ENCODE data around the gene ATIC. TPM values are rescaled to one million over a fixed set of nuclear protein-coding genes. Genes with fewer than 3 reads are reported as not detected.

Gene ATIC
- total RNA-seq, 1 experiment from 2014 or later, result 173 TPM

DNA sequence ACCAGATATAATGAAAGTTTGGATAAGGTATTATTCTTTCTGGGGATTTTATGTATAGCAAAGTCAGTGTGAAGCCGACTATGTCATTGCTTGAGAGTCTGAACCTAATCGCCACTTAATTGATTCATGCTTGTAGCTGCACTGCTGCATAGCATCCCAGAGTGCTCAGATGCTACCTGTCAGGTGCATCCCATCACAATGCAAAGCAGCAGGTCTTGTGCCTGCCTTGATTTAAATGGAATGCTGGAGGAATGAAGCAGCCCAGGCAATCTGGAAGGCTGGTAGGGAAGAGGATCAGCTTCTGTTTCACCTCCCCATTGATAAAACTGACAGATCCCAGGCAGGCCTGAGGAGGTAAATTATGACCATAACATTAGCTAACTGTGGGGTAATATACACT, 40.4 kb upstream of the ATIC start:
- Histone ChIP-seq H3K27ac (ENCODE audit: low read depth, low read length) (no peak overlapping the region), H4K20me1 (ENCODE audit: insufficient read depth) (no peaks in the 10 kb centered on the region), H3K9me2 (ENCODE audit: insufficient read depth) (no peaks in the 10 kb centered on the region), H2AFZ (ENCODE audit: low read depth, low read length, poor library complexity, severe bottlenecking) (no peak overlapping the region), H3K4me1 (ENCODE audit: control insufficient read depth in 1 of 2, insufficient read depth in 2 of 2, low read length in 2 of 2) (no peaks in the 10 kb centered on the region; a peak in 1 of 4 replicates), H3K36me3 (ENCODE audit: control insufficient read depth in 1 of 2, insufficient read depth in 2 of 2, low read length in 2 of 2) (no peaks in the 10 kb centered on the region), H3K27me3 (ENCODE audit: insufficient read depth, low read length) (no peaks in the 10 kb centered on the region), H3K79me2 (ENCODE audit: insufficient read depth, low read length) (no peaks in the 10 kb centered on the region), H3K4me2 (ENCODE audit: low read length) (no peak overlapping the region), H3K9ac (ENCODE audit: low read length) (no peak overlapping the region), H3K4me3 (replicated peaks in 1 of 2; ENCODE audit: low read depth in 1 of 2, low read length in 2 of 2) (no peak overlapping the region), H3K9me3 (ENCODE audit: control insufficient read depth in 1 of 2, insufficient read depth in 1 of 2, low read depth in 1 of 2, low read length in 2 of 2) (no peaks in the 10 kb centered on the region)
- intact Hi-C loops (cut with micrococcal nuclease), result loop anchor here (2.0 kb wide), 1 partner anchor 311 kb away; no protein-coding TSS in a partner anchor
- BruUV-seq (replicated peaks), result no TSS peak
- CTCF ChIA-PET, result interaction anchor here (1.3 kb wide), 1 partner anchor 11 kb away, joined by 3 read pairs; no protein-coding TSS in a partner anchor
- ATAC-seq (no peak), DNase-seq (ENCODE audit: low read depth, low spot score) (no peak)
- RAD21 ChIA-PET (ENCODE audit: low non-redundant PET in 1 of 2, low total read pairs in 2 of 2, uncharacterized antibody in 2 of 2, unreplicated experiment in 2 of 2), result no interaction called here
- POLR2A ChIA-PET, result no interaction called here
- TF ChIP-seq EZH2phosphoT487 (IDR thresholded peaks at IDR 0.05; ENCODE audit: borderline replicate concordance), result no peak
- TF ChIP-seq, protein P1, sequence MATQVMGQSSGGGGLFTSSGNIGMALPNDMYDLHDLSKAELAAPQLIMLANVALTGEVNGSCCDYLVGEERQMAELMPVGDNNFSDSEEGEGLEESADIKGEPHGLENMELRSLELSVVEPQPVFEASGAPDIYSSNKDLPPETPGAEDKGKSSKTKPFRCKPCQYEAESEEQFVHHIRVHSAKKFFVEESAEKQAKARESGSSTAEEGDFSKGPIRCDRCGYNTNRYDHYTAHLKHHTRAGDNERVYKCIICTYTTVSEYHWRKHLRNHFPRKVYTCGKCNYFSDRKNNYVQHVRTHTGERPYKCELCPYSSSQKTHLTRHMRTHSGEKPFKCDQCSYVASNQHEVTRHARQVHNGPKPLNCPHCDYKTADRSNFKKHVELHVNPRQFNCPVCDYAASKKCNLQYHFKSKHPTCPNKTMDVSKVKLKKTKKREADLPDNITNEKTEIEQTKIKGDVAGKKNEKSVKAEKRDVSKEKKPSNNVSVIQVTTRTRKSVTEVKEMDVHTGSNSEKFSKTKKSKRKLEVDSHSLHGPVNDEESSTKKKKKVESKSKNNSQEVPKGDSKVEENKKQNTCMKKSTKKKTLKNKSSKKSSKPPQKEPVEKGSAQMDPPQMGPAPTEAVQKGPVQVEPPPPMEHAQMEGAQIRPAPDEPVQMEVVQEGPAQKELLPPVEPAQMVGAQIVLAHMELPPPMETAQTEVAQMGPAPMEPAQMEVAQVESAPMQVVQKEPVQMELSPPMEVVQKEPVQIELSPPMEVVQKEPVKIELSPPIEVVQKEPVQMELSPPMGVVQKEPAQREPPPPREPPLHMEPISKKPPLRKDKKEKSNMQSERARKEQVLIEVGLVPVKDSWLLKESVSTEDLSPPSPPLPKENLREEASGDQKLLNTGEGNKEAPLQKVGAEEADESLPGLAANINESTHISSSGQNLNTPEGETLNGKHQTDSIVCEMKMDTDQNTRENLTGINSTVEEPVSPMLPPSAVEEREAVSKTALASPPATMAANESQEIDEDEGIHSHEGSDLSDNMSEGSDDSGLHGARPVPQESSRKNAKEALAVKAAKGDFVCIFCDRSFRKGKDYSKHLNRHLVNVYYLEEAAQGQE (IDR thresholded peaks at IDR 0.05; ENCODE audit: low read depth), result no peak
- no peak for TF ChIP-seq CBX3 (IDR thresholded peaks at IDR 0.05; ENCODE audit: low read depth)
- TF ChIP-seq, protein P2, sequence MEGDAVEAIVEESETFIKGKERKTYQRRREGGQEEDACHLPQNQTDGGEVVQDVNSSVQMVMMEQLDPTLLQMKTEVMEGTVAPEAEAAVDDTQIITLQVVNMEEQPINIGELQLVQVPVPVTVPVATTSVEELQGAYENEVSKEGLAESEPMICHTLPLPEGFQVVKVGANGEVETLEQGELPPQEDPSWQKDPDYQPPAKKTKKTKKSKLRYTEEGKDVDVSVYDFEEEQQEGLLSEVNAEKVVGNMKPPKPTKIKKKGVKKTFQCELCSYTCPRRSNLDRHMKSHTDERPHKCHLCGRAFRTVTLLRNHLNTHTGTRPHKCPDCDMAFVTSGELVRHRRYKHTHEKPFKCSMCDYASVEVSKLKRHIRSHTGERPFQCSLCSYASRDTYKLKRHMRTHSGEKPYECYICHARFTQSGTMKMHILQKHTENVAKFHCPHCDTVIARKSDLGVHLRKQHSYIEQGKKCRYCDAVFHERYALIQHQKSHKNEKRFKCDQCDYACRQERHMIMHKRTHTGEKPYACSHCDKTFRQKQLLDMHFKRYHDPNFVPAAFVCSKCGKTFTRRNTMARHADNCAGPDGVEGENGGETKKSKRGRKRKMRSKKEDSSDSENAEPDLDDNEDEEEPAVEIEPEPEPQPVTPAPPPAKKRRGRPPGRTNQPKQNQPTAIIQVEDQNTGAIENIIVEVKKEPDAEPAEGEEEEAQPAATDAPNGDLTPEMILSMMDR (IDR thresholded peaks at IDR 0.05 in 2 of 3, conservative IDR thresholded peaks at IDR 0.05 in 1 of 3; ENCODE audit: borderline replicate concordance in 1 of 3, insufficient read depth in 1 of 3, low read depth in 2 of 3, low read length in 2 of 3), result no peak
- no peak for TF ChIP-seq JUND (IDR thresholded peaks at IDR 0.05)
- no peak for TF ChIP-seq EZH2 (IDR thresholded peaks at IDR 0.05)

All from HCT116 (cell line).